HG02678 (cell line): ENCODE results near the gene GPR35.

ENCODE experiments used
- ATAC-seq: cut with Tn5 transposase; IDR thresholded peaks from one replicate; pipeline ENCODE4 v1.9.1; 2021; ENCODE audit warnings: mild to moderate bottlenecking, moderate library complexity; ENCODE audit not compliant: unreplicated experiment

The GPR35 gene

DNA sequence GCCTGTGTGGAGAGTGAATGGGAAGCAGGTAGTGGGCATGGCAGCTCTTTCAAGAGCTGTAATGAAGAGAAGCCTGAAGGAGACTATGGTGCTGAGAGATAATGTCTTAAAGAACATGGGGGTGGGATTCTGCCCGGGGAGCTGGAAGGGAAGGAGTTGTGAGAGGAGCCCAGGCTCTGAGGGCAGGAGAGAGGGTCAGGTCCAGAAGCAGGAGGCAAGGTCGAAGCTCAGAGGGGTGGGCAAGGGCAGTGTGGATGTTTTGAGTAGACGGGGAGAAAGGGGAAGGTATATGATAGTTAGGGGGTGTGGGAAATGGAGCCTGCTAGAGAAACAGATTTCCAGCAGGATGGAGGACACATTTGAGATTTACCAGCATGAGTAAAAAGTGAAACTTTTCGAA, 36.6 kb upstream of the GPR35 start:
- no peak for ATAC-seq

DNA sequence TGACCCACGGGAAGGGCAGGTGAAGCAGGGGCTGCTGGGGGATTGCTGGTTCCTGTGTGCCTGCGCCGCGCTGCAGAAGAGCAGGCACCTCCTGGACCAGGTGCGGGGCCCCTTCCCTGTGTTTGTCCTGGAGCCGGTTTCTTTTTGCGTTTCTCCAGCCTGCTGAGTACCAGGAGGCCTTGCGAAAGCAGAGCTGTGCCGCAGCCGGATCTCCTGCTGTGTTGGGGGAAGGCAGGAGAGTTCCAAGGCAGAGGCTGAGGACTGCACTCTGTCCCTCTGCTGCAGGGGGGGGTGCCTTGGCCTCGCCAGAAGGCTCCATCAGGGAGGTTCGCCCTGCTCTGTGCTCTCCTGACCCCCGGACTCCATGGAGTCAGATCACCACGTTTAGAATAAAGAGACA, 35.9 kb upstream of the GPR35 start:
- ATAC-seq, result no peak

DNA sequence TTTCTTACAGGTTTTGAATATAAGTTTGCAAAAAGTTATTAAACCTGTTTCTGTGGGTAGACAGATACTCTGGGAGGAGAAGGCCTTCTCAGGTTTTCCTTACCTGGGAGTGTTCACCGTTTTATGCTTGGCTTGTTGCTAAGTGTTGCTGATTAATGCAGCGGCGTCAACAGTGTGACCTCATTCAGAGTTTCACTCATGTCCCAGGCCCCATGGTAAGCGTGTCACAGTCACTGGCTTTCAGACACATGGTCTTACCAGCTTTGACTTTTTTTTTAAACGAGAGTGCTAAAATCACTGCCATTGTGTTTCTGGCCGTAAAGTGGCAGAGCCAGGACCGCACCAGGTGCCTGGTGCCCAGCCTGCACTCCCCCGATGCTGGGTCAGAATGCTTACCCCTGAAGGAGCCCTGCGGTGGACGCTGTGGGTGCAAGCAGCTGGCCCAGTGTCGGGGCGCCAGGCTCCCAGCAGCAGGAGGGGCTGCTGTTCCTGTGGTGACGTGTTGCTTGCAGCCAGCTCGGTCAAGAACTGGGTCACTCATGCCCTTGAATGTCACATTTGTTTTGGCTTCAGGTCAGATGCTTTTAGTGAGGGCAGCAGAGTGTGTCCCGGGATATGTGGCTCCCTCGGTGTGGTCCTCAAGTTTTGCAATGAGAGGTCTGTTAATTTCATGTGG, 35.3 kb upstream of the GPR35 start:
- ATAC-seq, result no peak

GRCh38 chr2:240590681-240591111, 34.6 kb upstream of the GPR35 start:
- no peak for ATAC-seq

DNA sequence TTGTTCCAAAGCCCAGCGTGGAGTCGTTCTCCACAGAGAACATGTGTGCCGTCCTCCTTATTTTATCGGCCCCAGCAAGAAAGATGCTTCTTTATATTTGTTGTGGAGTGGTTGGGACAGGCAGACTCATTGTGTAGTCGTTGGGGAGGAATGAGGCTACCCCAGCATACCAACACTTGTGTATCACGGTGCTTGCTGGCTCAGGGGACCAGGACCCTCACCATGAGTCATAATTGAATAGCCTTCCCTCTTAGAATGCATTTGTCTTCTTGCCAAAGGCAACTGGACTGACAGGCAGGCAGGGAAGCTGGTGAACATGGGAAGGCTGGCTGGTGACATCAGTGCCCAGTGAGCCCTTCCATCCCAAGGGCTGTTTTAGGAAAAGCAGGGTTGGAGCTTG, 34.1 kb upstream of the GPR35 start:
- ATAC-seq, result no peak

GRCh38 chr2:240591784-240592183, 33.5 kb upstream of the GPR35 start:
- ATAC-seq, result no peak

- ATAC-seq, result no peak
Observed at GRCh38 chr2:240593026-240593702, 32.1 kb upstream of the GPR35 start.

DNA sequence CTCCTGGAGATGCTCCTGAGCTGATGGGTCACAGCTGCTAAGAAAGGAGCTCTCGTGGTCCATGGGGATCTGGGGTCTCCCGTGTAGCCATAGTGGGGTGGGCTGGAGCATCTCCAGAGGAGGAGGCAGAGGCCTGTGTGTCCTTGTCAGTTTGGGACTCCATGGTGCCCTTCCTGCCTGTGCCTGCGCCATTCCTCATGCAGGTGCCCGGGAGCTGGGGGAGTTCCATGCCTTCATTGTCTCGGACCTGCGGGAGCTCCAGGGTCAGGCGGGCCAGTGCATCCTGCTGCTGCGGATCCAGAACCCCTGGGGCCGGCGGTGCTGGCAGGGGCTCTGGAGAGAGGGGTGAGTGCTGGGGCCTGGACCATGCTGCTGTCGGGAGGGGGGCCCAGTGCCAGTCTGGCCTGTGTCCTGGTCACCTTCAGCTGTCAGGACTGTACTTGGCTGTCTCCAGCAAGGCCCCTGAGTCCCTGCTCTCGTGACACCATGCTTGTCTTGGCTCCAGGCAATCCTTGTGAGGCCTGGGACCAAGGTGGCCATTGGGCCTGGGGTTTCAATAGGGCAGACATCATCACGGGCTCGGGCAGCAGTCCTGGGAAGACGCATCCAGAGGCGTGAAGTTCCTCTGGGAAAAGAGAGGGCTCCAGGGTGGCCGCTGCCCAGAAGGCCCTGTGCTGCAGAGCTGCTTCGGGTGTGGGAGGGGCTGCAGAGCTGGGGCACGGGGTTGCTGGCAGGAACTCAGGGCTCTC, 31.4 kb upstream of the GPR35 start:
- ATAC-seq, result no peak

DNA sequence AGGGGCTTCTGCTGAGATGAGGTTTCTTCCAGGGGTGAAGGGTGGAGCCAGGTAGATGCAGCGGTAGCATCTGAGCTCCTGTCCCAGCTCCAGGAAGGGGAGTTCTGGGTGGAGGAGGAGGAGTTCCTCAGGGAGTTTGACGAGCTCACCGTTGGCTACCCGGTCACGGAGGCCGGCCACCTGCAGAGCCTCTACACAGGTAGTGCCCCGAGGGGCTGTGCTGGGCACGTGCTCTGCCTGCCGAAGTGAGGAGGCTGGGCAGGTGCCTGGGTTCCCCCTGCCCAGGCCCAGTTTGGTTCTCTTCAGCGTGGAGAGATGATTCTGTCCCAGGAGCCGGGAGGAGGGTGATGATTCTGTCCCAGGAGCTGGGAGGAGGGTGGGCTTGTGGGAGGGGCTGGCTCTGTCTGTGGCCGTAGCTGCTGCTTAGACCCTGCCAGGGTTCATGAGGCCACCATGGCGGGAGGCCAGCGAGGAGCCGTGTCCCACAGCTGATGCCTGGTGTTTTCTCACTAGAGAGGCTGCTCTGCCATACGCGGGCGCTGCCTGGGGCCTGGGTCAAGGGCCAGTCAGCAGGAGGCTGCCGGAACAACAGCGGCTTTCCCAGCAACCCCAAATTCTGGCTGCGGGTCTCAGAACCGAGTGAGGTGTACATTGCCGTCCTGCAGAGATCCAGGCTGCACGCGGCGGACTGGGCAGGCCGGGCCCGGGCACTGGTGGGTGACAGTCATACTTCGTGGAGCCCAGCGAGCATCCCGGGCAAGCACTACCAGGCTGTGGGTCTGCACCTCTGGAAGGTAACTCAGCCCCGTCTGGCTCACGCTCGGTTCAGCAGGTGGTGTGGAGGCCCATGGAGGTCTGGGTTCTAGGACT, 30.5 kb upstream of the GPR35 start:
- ATAC-seq, result no peak

- ATAC-seq, result no peak
Observed at GRCh38 chr2:240595381-240596079, 29.8 kb upstream of the GPR35 start.

- ATAC-seq, result no peak
Observed at GRCh38 chr2:240596080-240596460, 29.2 kb upstream of the GPR35 start.

DNA sequence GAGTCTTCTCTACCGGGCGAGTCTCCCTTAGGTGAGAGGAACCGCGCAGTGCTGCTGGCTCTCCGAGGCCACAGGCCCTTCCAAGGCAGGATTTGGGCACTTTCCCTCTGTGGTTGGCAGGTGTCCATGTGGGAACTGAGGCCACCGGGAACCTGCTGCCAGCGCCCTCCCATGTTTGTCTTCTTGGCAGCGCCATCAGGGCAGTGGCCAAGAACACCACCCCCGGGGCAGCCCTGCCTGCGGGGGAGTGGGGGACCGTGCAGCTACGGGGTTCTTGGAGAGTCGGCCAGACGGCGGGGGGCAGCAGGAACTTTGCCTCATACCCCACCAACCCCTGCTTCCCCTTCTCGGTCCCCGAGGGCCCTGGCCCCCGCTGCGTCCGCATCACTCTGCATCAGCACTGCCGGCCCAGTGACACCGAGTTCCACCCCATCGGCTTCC, 28.8 kb upstream of the GPR35 start:
- ATAC-seq, result no peak

- ATAC-seq, result no peak
Observed at GRCh38 chr2:240597054-240597418, 28.2 kb upstream of the GPR35 start.

DNA sequence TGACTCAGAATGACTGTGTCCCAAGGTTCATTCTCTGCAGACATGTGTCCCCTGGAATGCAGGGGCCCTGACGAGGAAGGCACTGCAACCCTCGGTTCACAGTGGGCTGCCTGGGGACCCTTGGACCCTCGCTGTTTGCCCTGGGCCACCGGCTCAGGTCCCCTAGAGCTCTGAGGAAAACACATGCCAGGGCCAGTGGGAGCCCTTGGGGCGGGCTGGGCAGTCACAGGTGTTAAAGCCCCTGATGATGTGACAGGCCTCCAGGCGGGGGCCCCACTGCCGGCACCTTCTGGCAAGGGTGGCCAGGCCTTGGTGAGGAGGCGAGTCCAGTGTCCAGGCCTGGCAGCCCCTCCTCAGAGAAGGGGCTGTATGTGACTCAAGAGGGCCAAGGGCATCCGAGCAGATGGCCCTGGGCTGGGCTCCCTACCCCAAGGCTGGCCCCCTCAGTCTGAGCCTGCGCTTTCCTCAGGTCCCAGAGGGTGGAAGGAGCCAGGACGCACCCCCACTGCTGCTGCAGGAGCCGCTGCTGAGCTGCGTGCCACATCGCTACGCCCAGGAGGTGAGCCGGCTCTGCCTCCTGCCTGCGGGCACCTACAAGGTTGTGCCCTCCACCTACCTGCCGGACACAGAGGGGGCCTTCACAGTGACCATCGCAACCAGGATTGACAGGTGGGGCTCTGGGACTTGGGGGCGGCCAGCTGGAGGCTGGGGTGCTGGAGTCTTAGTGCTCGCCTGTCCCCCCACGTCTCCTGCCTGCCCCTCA, 27.7 kb upstream of the GPR35 start:
- ATAC-seq, result no peak

DNA sequence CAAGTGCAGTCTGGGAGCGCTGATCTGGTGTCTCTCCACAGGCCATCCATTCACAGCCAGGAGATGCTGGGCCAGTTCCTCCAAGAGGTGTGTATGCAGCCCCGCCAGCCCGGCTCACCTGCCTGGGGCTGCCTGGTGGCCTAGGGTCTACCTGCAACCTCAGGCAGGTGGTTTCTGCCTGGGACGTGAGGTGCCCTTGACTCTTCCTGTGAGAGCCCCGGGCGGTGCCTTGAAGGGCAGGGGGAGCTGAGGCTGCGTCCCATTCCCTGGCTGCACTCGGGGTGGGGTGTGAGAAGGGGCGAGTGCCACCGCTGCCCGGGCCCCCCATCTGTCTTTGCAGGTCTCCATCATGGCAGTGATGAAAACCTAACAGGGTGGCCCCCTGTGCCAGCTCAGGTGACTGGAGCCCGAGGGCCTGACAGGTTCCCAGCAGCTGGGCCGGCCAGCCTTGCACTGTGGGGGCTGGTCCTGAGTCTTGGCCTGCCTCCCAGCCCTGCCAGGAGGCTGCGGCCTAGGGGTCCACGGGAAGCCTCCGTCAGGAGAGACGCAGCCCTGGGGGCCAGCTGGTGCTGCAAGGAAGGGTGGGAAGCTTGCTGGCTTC, 26.9 kb upstream of the GPR35 start:
- no peak for ATAC-seq

DNA sequence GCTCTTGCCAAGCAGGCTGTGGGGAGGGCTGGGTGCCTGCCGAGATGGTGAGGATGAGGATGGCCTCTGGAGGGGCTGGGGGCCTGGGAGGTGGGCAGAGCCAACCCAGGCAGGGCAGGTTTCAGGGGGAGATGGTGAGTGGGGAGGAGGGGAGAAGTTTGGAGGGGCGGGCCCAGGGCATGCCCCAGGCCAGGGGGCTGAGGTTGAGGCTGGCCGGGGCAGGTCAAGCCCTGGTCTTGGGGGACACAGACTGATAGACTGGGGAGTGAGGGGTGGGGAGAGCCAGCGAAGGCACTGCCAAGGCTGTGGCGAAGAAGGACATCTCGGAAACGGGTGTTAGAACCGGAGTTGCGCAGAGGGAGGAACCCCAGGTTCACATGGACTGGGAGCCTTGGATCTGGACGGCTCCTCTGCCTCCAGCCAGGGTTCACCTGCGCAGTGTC, 26.1 kb upstream of the GPR35 start:
- no peak for ATAC-seq

GRCh38 chr2:240600451-240600961, 24.8 kb upstream of the GPR35 start:
- ATAC-seq, result no peak

GRCh38 chr2:240601061-240601830, 24.0 kb upstream of the GPR35 start:
- no peak for ATAC-seq
